Measurements from ENCODE around the gene TMEM50A. TPM values are rescaled to one million over a fixed set of nuclear protein-coding genes. Genes with fewer than 3 reads are reported as not detected.

Gene TMEM50A
- 78.0 and 95.2 TPM in 2 replicates for total RNA-seq

GRCh38 chr1:25338188-25338981, at the start of gene TMEM50A:
Gene TMEM50A (plus strand): TSS chr1:25338334. CDS start chr1:25340487, 2,153 bp downstream.

Other genes with a start within 250 kb of the TMEM50A start
- 34.5 and 42.6 TPM in 2 replicates for gene SYF2, start 105.8 kb upstream of the TMEM50A start, total RNA-seq
- gene RSRP1, start 90.9 kb upstream of the TMEM50A start, total RNA-seq: 71.1 and 76.7 TPM in 2 replicates
- gene RHD, start 65.8 kb upstream of the TMEM50A start, total RNA-seq: not detected in 2 replicates
- 0.48 and 3.6 TPM in 2 replicates for gene RHCE, start 82.5 kb downstream of the TMEM50A start, total RNA-seq
- 16.4 and 16.6 TPM in 2 replicates for gene MACO1, start 92.6 kb downstream of the TMEM50A start, total RNA-seq
- gene LDLRAP1, start 205.3 kb downstream of the TMEM50A start, total RNA-seq: 8.9 and 30.7 TPM in 2 replicates

Data from tracheal epithelial cell (primary cell).